ENCODE results near the gene UTP14A. TPM values are rescaled to one million over a fixed set of nuclear protein-coding genes. Genes with fewer than 3 reads are reported as not detected.

UTP14A gene
- total and polyA plus RNA-seq, 2 of the 13 experiments (the other 11 are each of a cell fraction or from before 2014, with no cell fraction given), result 7.4 to 19.0 TPM

DNA sequence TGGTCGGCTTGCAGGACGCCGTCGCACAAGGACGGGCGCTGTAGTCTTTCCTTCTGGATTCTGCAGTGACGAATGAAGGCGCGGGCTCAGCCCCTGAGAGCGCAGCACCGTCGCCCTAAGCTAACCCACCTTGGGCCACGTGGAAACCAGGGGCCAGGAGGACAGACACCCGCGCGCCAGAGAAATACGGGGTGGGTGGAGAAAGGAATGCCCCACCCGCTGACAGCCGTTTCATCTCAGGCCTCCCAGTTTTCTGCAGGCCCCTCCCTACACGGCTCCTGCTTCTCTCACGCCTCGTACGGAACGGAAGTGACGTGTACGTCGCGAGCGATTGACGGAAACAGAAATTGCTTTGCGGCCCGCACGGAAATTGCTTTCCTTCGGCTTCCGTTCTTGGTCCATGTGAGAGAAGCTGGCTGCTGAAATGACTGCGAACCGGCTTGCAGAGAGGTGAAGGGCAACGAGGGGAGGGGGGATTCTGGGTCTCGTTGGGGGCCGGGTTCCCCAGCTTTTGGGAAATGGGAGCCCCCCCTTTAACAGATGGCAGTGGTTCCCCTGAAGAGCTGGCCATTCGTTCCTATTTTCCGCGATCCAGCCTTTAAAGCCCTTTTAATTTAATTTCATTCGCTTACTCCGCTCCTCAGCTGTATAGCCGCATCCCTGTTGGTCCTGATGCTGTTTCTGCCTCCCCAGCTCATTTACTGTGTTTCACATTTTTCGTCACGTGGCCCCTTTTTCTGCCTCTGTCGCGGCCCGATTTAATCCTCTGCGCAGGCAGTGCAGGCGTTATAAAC, at the start of gene UTP14A (continued):
- TF ChIP-seq, protein P1, sequence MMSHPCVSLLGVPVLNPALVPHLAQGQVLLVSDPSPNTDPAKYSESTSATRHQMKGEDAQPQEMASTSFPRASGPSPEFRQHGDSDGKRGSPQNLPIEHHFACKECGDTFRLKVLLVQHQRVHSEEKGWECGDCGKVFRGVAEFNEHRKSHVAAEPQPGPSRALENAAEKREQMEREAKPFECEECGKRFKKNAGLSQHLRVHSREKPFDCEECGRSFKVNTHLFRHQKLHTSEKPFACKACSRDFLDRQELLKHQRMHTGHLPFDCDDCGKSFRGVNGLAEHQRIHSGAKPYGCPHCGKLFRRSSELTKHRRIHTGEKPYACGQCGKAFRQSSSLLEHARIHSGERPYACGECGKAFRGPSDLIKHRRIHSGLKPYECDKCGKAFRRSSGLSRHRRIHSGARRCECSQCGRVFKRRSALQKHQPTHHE (CRISPR knock-in tag; IDR thresholded peaks at IDR 0.05; ENCODE audit: borderline replicate concordance), result no peak
- TF ChIP-seq ARID2 (CRISPR knock-in tag; IDR thresholded peaks at IDR 0.05; ENCODE audit: borderline replicate concordance) (peak; percentile 57; the same call in 1 of the 2 replicates), PRPF4 (IDR thresholded peaks at IDR 0.05; ENCODE audit: low read depth, low read length, poor library complexity, severe bottlenecking) (no peak), SMARCE1 (IDR thresholded peaks at IDR 0.05; ENCODE audit: borderline replicate concordance) (no peak), ZNF367 (CRISPR knock-in tag; IDR thresholded peaks at IDR 0.05; ENCODE audit: borderline replicate concordance) (no peak), ZSCAN20 (CRISPR knock-in tag; IDR thresholded peaks at IDR 0.05; ENCODE audit: borderline replicate concordance) (no peak), ZFAT (CRISPR knock-in tag; conservative IDR thresholded peaks at IDR 0.05) (0 out of 2 replicates have a peak, but pooled peaks have one; percentile 36), ZNF235 (CRISPR knock-in tag; IDR thresholded peaks at IDR 0.05; ENCODE audit: borderline replicate concordance) (no peak), SRSF1 (optimal IDR thresholded peaks at IDR 0.05; ENCODE audit: low read depth, low read length) (peak; percentile 23), ZSCAN21 (CRISPR knock-in tag; IDR thresholded peaks at IDR 0.05; ENCODE audit: borderline replicate concordance) (no peak), ZNF558 (CRISPR knock-in tag; IDR thresholded peaks at IDR 0.05; ENCODE audit: borderline replicate concordance) (no peak; the same call in 1 of the 2 replicates), POLR2AphosphoS5 (IDR thresholded peaks at IDR 0.05; ENCODE audit: low read depth, low read length) (peak; percentile 71), CCAR2 (optimal IDR thresholded peaks at IDR 0.05; ENCODE audit: low read depth, low read length) (no peak), HHEX (CRISPR knock-in tag; IDR thresholded peaks at IDR 0.05) (no peak), HDAC2 (CRISPR knock-in tag; IDR thresholded peaks at IDR 0.05) (peak; percentile 52; the same call in 1 of the 2 replicates), ZNF563 (CRISPR knock-in tag; IDR thresholded peaks at IDR 0.05) (no peak)
- TF ChIP-seq, protein P2, sequence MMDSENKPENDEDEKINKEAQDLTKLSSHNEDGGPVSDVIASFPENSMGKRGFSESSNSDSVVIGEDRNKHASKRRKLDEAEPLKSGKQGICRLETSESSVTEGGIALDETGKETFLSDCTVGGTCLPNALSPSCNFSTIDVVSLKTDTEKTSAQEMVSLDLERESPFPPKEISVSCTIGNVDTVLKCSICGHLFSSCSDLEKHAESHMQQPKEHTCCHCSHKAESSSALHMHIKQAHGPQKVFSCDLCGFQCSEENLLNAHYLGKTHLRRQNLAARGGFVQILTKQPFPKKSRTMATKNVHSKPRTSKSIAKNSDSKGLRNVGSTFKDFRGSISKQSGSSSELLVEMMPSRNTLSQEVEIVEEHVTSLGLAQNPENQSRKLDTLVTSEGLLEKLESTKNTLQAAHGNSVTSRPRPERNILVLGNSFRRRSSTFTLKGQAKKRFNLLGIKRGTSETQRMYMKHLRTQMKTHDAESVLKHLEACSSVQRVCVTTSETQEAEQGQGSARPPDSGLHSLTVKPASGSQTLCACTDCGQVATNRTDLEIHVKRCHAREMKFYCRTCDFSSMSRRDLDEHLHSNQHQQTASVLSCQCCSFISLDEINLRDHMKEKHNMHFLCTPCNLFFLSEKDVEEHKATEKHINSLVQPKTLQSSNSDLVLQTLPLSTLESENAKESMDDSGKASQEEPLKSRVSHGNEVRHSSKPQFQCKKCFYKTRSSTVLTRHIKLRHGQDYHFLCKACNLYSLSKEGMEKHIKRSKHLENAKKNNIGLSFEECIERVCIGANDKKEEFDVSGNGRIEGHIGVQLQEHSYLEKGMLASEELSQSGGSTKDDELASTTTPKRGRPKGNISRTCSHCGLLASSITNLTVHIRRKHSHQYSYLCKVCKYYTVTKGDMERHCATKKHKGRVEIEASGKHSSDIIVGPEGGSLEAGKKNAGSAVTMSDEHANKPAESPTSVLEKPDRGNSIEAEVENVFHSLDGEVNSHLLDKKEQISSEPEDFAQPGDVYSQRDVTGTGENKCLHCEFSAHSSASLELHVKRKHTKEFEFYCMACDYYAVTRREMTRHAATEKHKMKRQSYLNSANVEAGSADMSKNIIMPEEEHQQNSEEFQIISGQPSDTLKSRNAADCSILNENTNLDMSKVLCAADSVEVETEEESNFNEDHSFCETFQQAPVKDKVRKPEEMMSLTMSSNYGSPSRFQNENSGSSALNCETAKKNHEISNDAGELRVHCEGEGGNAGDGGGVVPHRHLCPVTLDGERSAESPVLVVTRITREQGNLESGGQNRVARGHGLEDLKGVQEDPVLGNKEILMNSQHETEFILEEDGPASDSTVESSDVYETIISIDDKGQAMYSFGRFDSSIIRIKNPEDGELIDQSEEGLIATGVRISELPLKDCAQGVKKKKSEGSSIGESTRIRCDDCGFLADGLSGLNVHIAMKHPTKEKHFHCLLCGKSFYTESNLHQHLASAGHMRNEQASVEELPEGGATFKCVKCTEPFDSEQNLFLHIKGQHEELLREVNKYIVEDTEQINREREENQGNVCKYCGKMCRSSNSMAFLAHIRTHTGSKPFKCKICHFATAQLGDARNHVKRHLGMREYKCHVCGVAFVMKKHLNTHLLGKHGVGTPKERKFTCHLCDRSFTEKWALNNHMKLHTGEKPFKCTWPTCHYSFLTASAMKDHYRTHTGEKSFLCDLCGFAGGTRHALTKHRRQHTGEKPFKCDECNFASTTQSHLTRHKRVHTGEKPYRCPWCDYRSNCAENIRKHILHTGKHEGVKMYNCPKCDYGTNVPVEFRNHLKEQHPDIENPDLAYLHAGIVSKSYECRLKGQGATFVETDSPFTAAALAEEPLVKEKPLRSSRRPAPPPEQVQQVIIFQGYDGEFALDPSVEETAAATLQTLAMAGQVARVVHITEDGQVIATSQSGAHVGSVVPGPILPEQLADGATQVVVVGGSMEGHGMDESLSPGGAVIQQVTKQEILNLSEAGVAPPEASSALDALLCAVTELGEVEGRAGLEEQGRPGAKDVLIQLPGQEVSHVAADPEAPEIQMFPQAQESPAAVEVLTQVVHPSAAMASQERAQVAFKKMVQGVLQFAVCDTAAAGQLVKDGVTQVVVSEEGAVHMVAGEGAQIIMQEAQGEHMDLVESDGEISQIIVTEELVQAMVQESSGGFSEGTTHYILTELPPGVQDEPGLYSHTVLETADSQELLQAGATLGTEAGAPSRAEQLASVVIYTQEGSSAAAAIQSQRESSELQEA (CRISPR knock-in tag; IDR thresholded peaks at IDR 0.05; ENCODE audit: not compliant biosample characterization), result no peak
- TF ChIP-seq, protein P3, sequence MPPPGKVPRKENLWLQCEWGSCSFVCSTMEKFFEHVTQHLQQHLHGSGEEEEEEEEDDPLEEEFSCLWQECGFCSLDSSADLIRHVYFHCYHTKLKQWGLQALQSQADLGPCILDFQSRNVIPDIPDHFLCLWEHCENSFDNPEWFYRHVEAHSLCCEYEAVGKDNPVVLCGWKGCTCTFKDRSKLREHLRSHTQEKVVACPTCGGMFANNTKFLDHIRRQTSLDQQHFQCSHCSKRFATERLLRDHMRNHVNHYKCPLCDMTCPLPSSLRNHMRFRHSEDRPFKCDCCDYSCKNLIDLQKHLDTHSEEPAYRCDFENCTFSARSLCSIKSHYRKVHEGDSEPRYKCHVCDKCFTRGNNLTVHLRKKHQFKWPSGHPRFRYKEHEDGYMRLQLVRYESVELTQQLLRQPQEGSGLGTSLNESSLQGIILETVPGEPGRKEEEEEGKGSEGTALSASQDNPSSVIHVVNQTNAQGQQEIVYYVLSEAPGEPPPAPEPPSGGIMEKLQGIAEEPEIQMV (CRISPR knock-in tag; IDR thresholded peaks at IDR 0.05; ENCODE audit: low read depth), result 0 out of 2 replicates have a peak, but pooled peaks have one; percentile 19

Measured in HepG2 (cell line).